Measurements from ENCODE around the gene WNT7B. TPM values are rescaled to one million over a fixed set of nuclear protein-coding genes. Genes with fewer than 3 reads are reported as not detected.

The WNT7B gene
- polyA plus RNA-seq, 1 of the 3 experiments (the other 2 are of a cell fraction), result 0.13 TPM

DNA sequence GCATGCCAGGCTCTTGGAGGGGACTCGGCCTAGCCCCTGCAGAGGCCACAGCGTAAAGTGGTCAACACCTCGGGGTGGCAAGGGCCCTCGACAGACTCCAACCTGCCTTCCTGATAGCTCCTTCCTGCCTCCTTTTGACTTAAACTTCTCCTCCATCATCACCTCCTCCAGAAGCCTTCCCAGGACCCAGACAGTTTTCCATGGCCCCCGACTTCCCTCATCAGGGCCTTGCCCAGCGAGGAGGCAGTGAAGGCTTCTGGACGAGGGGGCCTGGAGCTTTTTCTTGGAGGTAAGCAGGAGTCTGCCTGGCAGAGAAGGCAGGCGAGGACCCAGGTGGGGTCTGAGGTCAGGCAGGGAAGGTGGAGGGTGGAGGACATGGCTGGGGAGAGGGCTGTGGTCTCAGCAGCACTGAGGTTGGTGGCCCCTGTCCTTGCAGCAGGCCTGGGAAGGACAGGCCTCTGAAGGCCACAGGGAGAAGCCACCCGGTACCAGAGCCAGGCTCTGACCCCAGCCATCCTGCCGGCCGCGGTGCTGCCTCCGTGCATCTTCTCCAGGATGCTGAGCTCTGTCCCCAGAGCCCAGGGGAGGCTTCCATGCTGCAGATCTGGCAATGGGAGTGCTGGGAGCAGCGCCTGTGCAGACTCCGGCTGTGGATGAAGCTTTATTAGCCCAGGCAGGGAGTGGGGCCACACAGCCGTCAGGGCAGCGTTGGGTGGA is 81.4 kb downstream of the WNT7B start:
- Histone ChIP-seq H3K9ac (no peak overlapping the region), H3K4me2 (no peak overlapping the region), H3K9me3 (no peaks in the 10 kb centered on the region), H3F3A (replicated peaks; ENCODE audit: insufficient read depth) (no peaks in the 10 kb centered on the region), H3K27ac (ENCODE audit: low read depth in 2 of 2, low read length in 1 of 2) (no peak overlapping the region), H3K79me2 (ENCODE audit: insufficient read depth) (no peaks in the 10 kb centered on the region), H3K4me1 (ENCODE audit: control insufficient read depth in 1 of 2, insufficient read depth in 2 of 2, low read depth in 1 of 2, low read length in 1 of 2) (peaks cover 0 to 18% of the 10 kb centered on the region in 2 experiments; a peak in 1 of 4 replicates), H3K4me3 (ENCODE audit: low read depth in 2 of 2, low read length in 1 of 2) (no peak overlapping the region), H3K9me2 (no peaks in the 10 kb centered on the region), H3K27me3 (ENCODE audit: insufficient read depth) (no peaks in the 10 kb centered on the region; the same call in 1 of the 2 replicates), H2AFZ (ENCODE audit: low read depth) (no peak overlapping the region), H4K20me1 (ENCODE audit: insufficient read depth) (no peaks in the 10 kb centered on the region), H3K36me3 (replicated peaks in 1 of 2; ENCODE audit: control insufficient read depth in 1 of 2, insufficient read depth in 2 of 2, low read length in 1 of 2) (no peaks in the 10 kb centered on the region)
- no peak for DNase-seq
- WGBS (ENCODE audit: low lambda C conversion rate), result 71% methylated on average over 11 of the region's 17 CpGs
- ChIA-PET POLR2A (no interaction called here), CTCF (interaction anchor here (0.8 to 1.6 kb wide), 3 partner anchors 29 to 318 kb away, joined by 3 to 5 read pairs (median 4); no protein-coding TSS in a partner anchor)
- TF ChIP-seq GATA2 (CRISPR knock-in tag; IDR thresholded peaks at IDR 0.05) (no peak), RCOR1 (IDR thresholded peaks at IDR 0.05; ENCODE audit: low read length) (no peak), FOXJ3 (CRISPR knock-in tag; IDR thresholded peaks at IDR 0.05) (no peak), RAD21 (IDR thresholded peaks at IDR 0.05; ENCODE audit: low read length) (no peak), MXI1 (IDR thresholded peaks at IDR 0.05; ENCODE audit: low read depth, low read length) (no peak), ZBTB33 (IDR thresholded peaks at IDR 0.05; ENCODE audit: borderline replicate concordance, low read depth) (no peak), FOXM1 (IDR thresholded peaks at IDR 0.05; ENCODE audit: low read depth) (no peak), RXRA (IDR thresholded peaks at IDR 0.05; ENCODE audit: borderline replicate concordance, low read depth) (no peak), CHD2 (IDR thresholded peaks at IDR 0.05; ENCODE audit: low read length, partially characterized antibody) (no peak), ELF1 (IDR thresholded peaks at IDR 0.05) (no peak), EZH2phosphoT487 (IDR thresholded peaks at IDR 0.05; ENCODE audit: borderline replicate concordance, low read depth) (no peak), POLR2AphosphoS5 (IDR thresholded peaks at IDR 0.05; ENCODE audit: low read depth, low read length) (no peak), SMC3 (IDR thresholded peaks at IDR 0.05; ENCODE audit: low read depth, low read length) (no peak), GABPA (IDR thresholded peaks at IDR 0.05; ENCODE audit: low read depth) (no peak), MEF2A (IDR thresholded peaks at IDR 0.05; ENCODE audit: borderline replicate concordance, low read depth) (no peak), FOSL2 (IDR thresholded peaks at IDR 0.05; ENCODE audit: borderline replicate concordance, low read depth) (no peak)
- TF ChIP-seq, protein P1, sequence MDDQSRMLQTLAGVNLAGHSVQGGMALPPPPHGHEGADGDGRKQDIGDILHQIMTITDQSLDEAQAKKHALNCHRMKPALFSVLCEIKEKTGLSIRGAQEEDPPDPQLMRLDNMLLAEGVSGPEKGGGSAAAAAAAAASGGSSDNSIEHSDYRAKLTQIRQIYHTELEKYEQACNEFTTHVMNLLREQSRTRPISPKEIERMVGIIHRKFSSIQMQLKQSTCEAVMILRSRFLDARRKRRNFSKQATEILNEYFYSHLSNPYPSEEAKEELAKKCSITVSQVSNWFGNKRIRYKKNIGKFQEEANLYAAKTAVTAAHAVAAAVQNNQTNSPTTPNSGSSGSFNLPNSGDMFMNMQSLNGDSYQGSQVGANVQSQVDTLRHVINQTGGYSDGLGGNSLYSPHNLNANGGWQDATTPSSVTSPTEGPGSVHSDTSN (IDR thresholded peaks at IDR 0.05), result no peak
- TF ChIP-seq, protein P2, sequence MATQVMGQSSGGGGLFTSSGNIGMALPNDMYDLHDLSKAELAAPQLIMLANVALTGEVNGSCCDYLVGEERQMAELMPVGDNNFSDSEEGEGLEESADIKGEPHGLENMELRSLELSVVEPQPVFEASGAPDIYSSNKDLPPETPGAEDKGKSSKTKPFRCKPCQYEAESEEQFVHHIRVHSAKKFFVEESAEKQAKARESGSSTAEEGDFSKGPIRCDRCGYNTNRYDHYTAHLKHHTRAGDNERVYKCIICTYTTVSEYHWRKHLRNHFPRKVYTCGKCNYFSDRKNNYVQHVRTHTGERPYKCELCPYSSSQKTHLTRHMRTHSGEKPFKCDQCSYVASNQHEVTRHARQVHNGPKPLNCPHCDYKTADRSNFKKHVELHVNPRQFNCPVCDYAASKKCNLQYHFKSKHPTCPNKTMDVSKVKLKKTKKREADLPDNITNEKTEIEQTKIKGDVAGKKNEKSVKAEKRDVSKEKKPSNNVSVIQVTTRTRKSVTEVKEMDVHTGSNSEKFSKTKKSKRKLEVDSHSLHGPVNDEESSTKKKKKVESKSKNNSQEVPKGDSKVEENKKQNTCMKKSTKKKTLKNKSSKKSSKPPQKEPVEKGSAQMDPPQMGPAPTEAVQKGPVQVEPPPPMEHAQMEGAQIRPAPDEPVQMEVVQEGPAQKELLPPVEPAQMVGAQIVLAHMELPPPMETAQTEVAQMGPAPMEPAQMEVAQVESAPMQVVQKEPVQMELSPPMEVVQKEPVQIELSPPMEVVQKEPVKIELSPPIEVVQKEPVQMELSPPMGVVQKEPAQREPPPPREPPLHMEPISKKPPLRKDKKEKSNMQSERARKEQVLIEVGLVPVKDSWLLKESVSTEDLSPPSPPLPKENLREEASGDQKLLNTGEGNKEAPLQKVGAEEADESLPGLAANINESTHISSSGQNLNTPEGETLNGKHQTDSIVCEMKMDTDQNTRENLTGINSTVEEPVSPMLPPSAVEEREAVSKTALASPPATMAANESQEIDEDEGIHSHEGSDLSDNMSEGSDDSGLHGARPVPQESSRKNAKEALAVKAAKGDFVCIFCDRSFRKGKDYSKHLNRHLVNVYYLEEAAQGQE (IDR thresholded peaks at IDR 0.05; ENCODE audit: low read depth, low read length), result no peak
- TF ChIP-seq, protein P3, sequence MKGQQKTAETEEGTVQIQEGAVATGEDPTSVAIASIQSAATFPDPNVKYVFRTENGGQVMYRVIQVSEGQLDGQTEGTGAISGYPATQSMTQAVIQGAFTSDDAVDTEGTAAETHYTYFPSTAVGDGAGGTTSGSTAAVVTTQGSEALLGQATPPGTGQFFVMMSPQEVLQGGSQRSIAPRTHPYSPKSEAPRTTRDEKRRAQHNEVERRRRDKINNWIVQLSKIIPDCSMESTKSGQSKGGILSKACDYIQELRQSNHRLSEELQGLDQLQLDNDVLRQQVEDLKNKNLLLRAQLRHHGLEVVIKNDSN (IDR thresholded peaks at IDR 0.05; ENCODE audit: borderline replicate concordance, low read depth), result no peak
- TF ChIP-seq, protein P4, sequence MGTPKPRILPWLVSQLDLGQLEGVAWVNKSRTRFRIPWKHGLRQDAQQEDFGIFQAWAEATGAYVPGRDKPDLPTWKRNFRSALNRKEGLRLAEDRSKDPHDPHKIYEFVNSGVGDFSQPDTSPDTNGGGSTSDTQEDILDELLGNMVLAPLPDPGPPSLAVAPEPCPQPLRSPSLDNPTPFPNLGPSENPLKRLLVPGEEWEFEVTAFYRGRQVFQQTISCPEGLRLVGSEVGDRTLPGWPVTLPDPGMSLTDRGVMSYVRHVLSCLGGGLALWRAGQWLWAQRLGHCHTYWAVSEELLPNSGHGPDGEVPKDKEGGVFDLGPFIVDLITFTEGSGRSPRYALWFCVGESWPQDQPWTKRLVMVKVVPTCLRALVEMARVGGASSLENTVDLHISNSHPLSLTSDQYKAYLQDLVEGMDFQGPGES (IDR thresholded peaks at IDR 0.05; ENCODE audit: low read depth, low read length), result no peak
